ENCODE measurements around the gene SLC25A40.
A peak's percentile ranks its signal among the peaks of the same experiment; 100 is the strongest.
"Not testable (repeated sequence)": the region's sequence is repeated elsewhere in the genome, so short reads cannot be mapped to it uniquely, and the experiment has no call there.

Gene SLC25A40

GRCh38 chr7:87876040-87876868 lies at the start of gene SLC25A40, which contains the start of gene DBF4:
TSS of gene SLC25A40 (minus strand) at chr7:87876360. CDS start at chr7:87858727, 17,633 bp downstream.
TSS of gene DBF4 (plus strand) at chr7:87876493. CDS start at chr7:87876733, 240 bp downstream.
- DNase-seq, result peak; percentile 96

GRCh38 chr7:87922759-87923395 lies 46.7 kb upstream of the SLC25A40 start:
- not testable (repeated sequence) for DNase-seq

- no peak for DNase-seq
Measured at GRCh38 chr7:87920578-87920977, 44.4 kb upstream of the SLC25A40 start.

GRCh38 chr7:87919875-87920274 lies 43.7 kb upstream of the SLC25A40 start:
- no peak for DNase-seq

- no peak for DNase-seq
Measured at GRCh38 chr7:87918740-87919139, 42.6 kb upstream of the SLC25A40 start.

- no peak for DNase-seq
Measured at GRCh38 chr7:87912121-87912520, 36.0 kb upstream of the SLC25A40 start.

- not testable (repeated sequence) for DNase-seq
Measured at GRCh38 chr7:87908814-87909213, 32.7 kb upstream of the SLC25A40 start.

GRCh38 chr7:87907136-87907906 lies 31.2 kb upstream of the SLC25A40 start:
- DNase-seq, result not testable (repeated sequence)

GRCh38 chr7:87899255-87899654 lies 23.1 kb upstream of the SLC25A40 start:
- no peak for DNase-seq

- no peak for DNase-seq
Measured at GRCh38 chr7:87895363-87895762, 19.2 kb upstream of the SLC25A40 start.

GRCh38 chr7:87886875-87887274 lies 10.7 kb upstream of the SLC25A40 start:
- DNase-seq, result peak; percentile 38

- no peak for DNase-seq
Measured at GRCh38 chr7:87885018-87885417, 8.9 kb upstream of the SLC25A40 start.

- DNase-seq, result no peak
Measured at GRCh38 chr7:87882151-87882937, 6.2 kb upstream of the SLC25A40 start.

- no peak for DNase-seq
Measured at GRCh38 chr7:87878208-87878735, 2.1 kb upstream of the SLC25A40 start.

- DNase-seq, result no peak
Measured at GRCh38 chr7:87877366-87878040, 1.3 kb upstream of the SLC25A40 start.

- peak; percentile 57 for DNase-seq
Measured at GRCh38 chr7:87876869-87877234, 692 bp upstream of the SLC25A40 start.

- DNase-seq, result peak; percentile 37
Measured at GRCh38 chr7:87875151-87876039, 765 bp downstream of the SLC25A40 start.

GRCh38 chr7:87874066-87874465 lies 2.1 kb downstream of the SLC25A40 start:
- no peak for DNase-seq

GRCh38 chr7:87873328-87873727 lies 2.8 kb downstream of the SLC25A40 start:
- not testable (repeated sequence) for DNase-seq

GRCh38 chr7:87872346-87872745 lies 3.8 kb downstream of the SLC25A40 start:
- DNase-seq, result no peak

GRCh38 chr7:87870471-87870870 lies 5.7 kb downstream of the SLC25A40 start:
- DNase-seq, result no peak
